Measurements from ENCODE around the gene NEB.
A peak's percentile ranks its signal among the peaks of the same experiment; 100 is the strongest.

The NEB gene

DNA sequence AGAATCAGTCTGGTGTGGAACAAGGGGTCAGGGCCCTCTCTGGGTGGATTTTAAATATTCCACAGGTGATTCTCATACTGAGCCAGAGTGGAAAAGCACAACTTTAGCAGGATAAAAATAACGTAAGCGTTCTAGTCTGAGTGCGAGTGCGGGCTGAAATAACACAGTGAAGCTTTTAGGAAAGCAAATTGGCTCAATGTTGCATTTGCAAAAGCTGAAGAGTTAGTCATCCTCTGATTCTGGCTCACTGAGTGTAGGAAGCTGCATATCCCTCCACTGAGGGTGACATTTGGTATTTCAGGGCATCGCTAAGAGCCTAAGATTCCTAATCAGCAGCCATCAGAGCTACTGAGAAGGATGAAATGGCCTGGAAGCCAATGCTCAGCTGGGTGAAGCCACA is 189.8 kb downstream of the NEB start:
- H3K4me3 ChIP-seq (ENCODE audit: insufficient read depth in 1 of 2, low read depth in 1 of 2, low read length in 2 of 2): peak overlapping the region in 1 of 2 experiments; percentile 65
- no peak overlapping the region for H3K23ac ChIP-seq (ENCODE audit: low read length in 2 of 2)
- no peak overlapping the region for H3K4me2 ChIP-seq (ENCODE audit: low read length, poor library complexity, severe bottlenecking)
- H3K9ac ChIP-seq (ENCODE audit: low read length): peak overlapping the region; percentile 84
- H3K36me3 ChIP-seq (ENCODE audit: control insufficient read depth in 1 of 2, insufficient read depth in 2 of 2, low read depth in 1 of 2, low read length in 2 of 2): no peaks in the 10 kb centered on the region
- H3K4me1 ChIP-seq (ENCODE audit: control insufficient read depth, insufficient read depth, low read depth, low read length): peaks cover 2% of the 10 kb centered on the region
- no peak overlapping the region for H2BK120ac ChIP-seq (ENCODE audit: low read depth, low read length)
- H3K4ac ChIP-seq (ENCODE audit: low read depth in 1 of 2, low read length in 2 of 2): no peak overlapping the region
- no peak overlapping the region for H2BK5ac ChIP-seq (ENCODE audit: low read depth, low read length, poor library complexity, severe bottlenecking)
- H2AK5ac ChIP-seq (ENCODE audit: low read length, severe bottlenecking): no peak overlapping the region
- no peak overlapping the region for H2BK15ac ChIP-seq (ENCODE audit: low read depth, poor library complexity, severe bottlenecking)
- no peak overlapping the region for H2AFZ ChIP-seq (ENCODE audit: low read depth, low read length)
- H2BK12ac ChIP-seq (ENCODE audit: low read length in 2 of 2): no peak overlapping the region
- H3K27me3 ChIP-seq (ENCODE audit: control insufficient read depth in 1 of 2, insufficient read depth in 1 of 2, low read length in 2 of 2): no peaks in the 10 kb centered on the region
- H3K9me3 ChIP-seq (ENCODE audit: control insufficient read depth, low read length): no peaks in the 10 kb centered on the region
- H3K79me1 ChIP-seq (replicated peaks; ENCODE audit: low read length, poor library complexity, severe bottlenecking): no peaks in the 10 kb centered on the region
- no peak overlapping the region for H4K8ac ChIP-seq (ENCODE audit: low read length)
- no peak overlapping the region for H4K91ac ChIP-seq (ENCODE audit: low read length)
- H3K14ac ChIP-seq (ENCODE audit: low read length in 2 of 2): no peak overlapping the region
- no peak overlapping the region for H3K18ac ChIP-seq (ENCODE audit: low read depth in 1 of 2, low read length in 2 of 2)
- WGBS: 97% methylated on average over 5 of the region's 5 CpGs
- DNase-seq: no peak
- no peak overlapping the region for H3K27ac ChIP-seq (ENCODE audit: low read length, poor library complexity, severe bottlenecking)

- no peak overlapping the region for H2BK5ac ChIP-seq (ENCODE audit: low read depth, low read length, poor library complexity, severe bottlenecking)
- H3K4me2 ChIP-seq (ENCODE audit: low read length, poor library complexity, severe bottlenecking): no peak overlapping the region
- no peaks in the 10 kb centered on the region for H3K36me3 ChIP-seq (ENCODE audit: control insufficient read depth in 1 of 2, insufficient read depth in 2 of 2, low read depth in 1 of 2, low read length in 2 of 2)
- peak overlapping the region in 1 of 2 experiments; percentile 65 for H3K4me3 ChIP-seq (ENCODE audit: insufficient read depth in 1 of 2, low read depth in 1 of 2, low read length in 2 of 2)
- peak overlapping the region; percentile 84 for H3K9ac ChIP-seq (ENCODE audit: low read length)
- H2AFZ ChIP-seq (ENCODE audit: low read depth, low read length): no peak overlapping the region
- no peaks in the 10 kb centered on the region for H3K79me1 ChIP-seq (replicated peaks; ENCODE audit: low read length, poor library complexity, severe bottlenecking)
- H3K23ac ChIP-seq (ENCODE audit: low read length in 2 of 2): no peak overlapping the region
- no peak for DNase-seq
- H3K4ac ChIP-seq (ENCODE audit: low read depth in 1 of 2, low read length in 2 of 2): no peak overlapping the region
- H2AK5ac ChIP-seq (ENCODE audit: low read length, severe bottlenecking): no peak overlapping the region
- no peak overlapping the region for H3K27ac ChIP-seq (ENCODE audit: low read length, poor library complexity, severe bottlenecking)
- H4K91ac ChIP-seq (ENCODE audit: low read length): no peak overlapping the region
- H3K4me1 ChIP-seq (ENCODE audit: control insufficient read depth, insufficient read depth, low read depth, low read length): peaks cover 2% of the 10 kb centered on the region
- H3K27me3 ChIP-seq (ENCODE audit: control insufficient read depth in 1 of 2, insufficient read depth in 1 of 2, low read length in 2 of 2): no peaks in the 10 kb centered on the region
- no peak overlapping the region for H2BK120ac ChIP-seq (ENCODE audit: low read depth, low read length)
- H2BK15ac ChIP-seq (ENCODE audit: low read depth, poor library complexity, severe bottlenecking): no peak overlapping the region
- H3K14ac ChIP-seq (ENCODE audit: low read length in 2 of 2): no peak overlapping the region
- WGBS: 97% methylated on average over 3 of the region's 3 CpGs
- no peak overlapping the region for H3K18ac ChIP-seq (ENCODE audit: low read depth in 1 of 2, low read length in 2 of 2)
- no peak overlapping the region for H2BK12ac ChIP-seq (ENCODE audit: low read length in 2 of 2)
- no peak overlapping the region for H4K8ac ChIP-seq (ENCODE audit: low read length)
- H3K9me3 ChIP-seq (ENCODE audit: control insufficient read depth, low read length): no peaks in the 10 kb centered on the region
Observed at GRCh38 chr2:151543876-151544275, 190.4 kb downstream of the NEB start.

- DNase-seq: no peak
- no peak overlapping the region for H2BK120ac ChIP-seq (ENCODE audit: low read depth, low read length)
- no peaks in the 10 kb centered on the region for H3K4me1 ChIP-seq (ENCODE audit: control insufficient read depth, insufficient read depth, low read depth, low read length)
- H2BK15ac ChIP-seq (ENCODE audit: low read depth, poor library complexity, severe bottlenecking): no peak overlapping the region
- H3K79me1 ChIP-seq (replicated peaks; ENCODE audit: low read length, poor library complexity, severe bottlenecking): no peaks in the 10 kb centered on the region
- H3K14ac ChIP-seq (ENCODE audit: low read length in 2 of 2): no peak overlapping the region
- no peak overlapping the region for H2AK5ac ChIP-seq (ENCODE audit: low read length, severe bottlenecking)
- H2BK5ac ChIP-seq (ENCODE audit: low read depth, low read length, poor library complexity, severe bottlenecking): no peak overlapping the region
- no peak overlapping the region for H3K4me3 ChIP-seq (ENCODE audit: insufficient read depth in 1 of 2, low read depth in 1 of 2, low read length in 2 of 2)
- 98% methylated on average over 7 of the region's 7 CpGs for WGBS
- no peaks in the 10 kb centered on the region for H3K9me3 ChIP-seq (ENCODE audit: control insufficient read depth, low read length)
- no peak overlapping the region for H3K4me2 ChIP-seq (ENCODE audit: low read length, poor library complexity, severe bottlenecking)
- no peak overlapping the region for H3K18ac ChIP-seq (ENCODE audit: low read depth in 1 of 2, low read length in 2 of 2)
- H3K23ac ChIP-seq (ENCODE audit: low read length in 2 of 2): no peak overlapping the region
- H4K91ac ChIP-seq (ENCODE audit: low read length): no peak overlapping the region
- no peak overlapping the region for H3K9ac ChIP-seq (ENCODE audit: low read length)
- no peak overlapping the region for H2AFZ ChIP-seq (ENCODE audit: low read depth, low read length)
- no peak overlapping the region for H4K8ac ChIP-seq (ENCODE audit: low read length)
- H3K27me3 ChIP-seq (ENCODE audit: control insufficient read depth in 1 of 2, insufficient read depth in 1 of 2, low read length in 2 of 2): no peaks in the 10 kb centered on the region
- H2BK12ac ChIP-seq (ENCODE audit: low read length in 2 of 2): no peak overlapping the region
- H3K36me3 ChIP-seq (ENCODE audit: control insufficient read depth in 1 of 2, insufficient read depth in 2 of 2, low read depth in 1 of 2, low read length in 2 of 2): no peaks in the 10 kb centered on the region
- no peak overlapping the region for H3K27ac ChIP-seq (ENCODE audit: low read length, poor library complexity, severe bottlenecking)
- H3K4ac ChIP-seq (ENCODE audit: low read depth in 1 of 2, low read length in 2 of 2): no peak overlapping the region
Observed at GRCh38 chr2:151534001-151534400, 200.3 kb downstream of the NEB start.

GRCh38 chr2:151533127-151533526 is 201.1 kb downstream of the NEB start:
- no peak overlapping the region for H2AFZ ChIP-seq (ENCODE audit: low read depth, low read length)
- no peak overlapping the region for H3K23ac ChIP-seq (ENCODE audit: low read length in 2 of 2)
- H3K4ac ChIP-seq (ENCODE audit: low read depth in 1 of 2, low read length in 2 of 2): no peak overlapping the region
- no peak overlapping the region for H2AK5ac ChIP-seq (ENCODE audit: low read length, severe bottlenecking)
- no peak overlapping the region for H3K18ac ChIP-seq (ENCODE audit: low read depth in 1 of 2, low read length in 2 of 2)
- no peaks in the 10 kb centered on the region for H3K36me3 ChIP-seq (ENCODE audit: control insufficient read depth in 1 of 2, insufficient read depth in 2 of 2, low read depth in 1 of 2, low read length in 2 of 2)
- no peaks in the 10 kb centered on the region for H3K27me3 ChIP-seq (ENCODE audit: control insufficient read depth in 1 of 2, insufficient read depth in 1 of 2, low read length in 2 of 2)
- H2BK12ac ChIP-seq (ENCODE audit: low read length in 2 of 2): no peak overlapping the region
- no peaks in the 10 kb centered on the region for H3K4me1 ChIP-seq (ENCODE audit: control insufficient read depth, insufficient read depth, low read depth, low read length)
- no peak overlapping the region for H4K8ac ChIP-seq (ENCODE audit: low read length)
- no peak overlapping the region for H3K9ac ChIP-seq (ENCODE audit: low read length)
- no peak overlapping the region for H3K4me3 ChIP-seq (ENCODE audit: insufficient read depth in 1 of 2, low read depth in 1 of 2, low read length in 2 of 2)
- H2BK120ac ChIP-seq (ENCODE audit: low read depth, low read length): no peak overlapping the region
- 95% methylated on average over 2 of the region's 3 CpGs for WGBS
- no peak for DNase-seq
- no peak overlapping the region for H3K4me2 ChIP-seq (ENCODE audit: low read length, poor library complexity, severe bottlenecking)
- H3K27ac ChIP-seq (ENCODE audit: low read length, poor library complexity, severe bottlenecking): no peak overlapping the region
- no peak overlapping the region for H3K14ac ChIP-seq (ENCODE audit: low read length in 2 of 2)
- no peaks in the 10 kb centered on the region for H3K9me3 ChIP-seq (ENCODE audit: control insufficient read depth, low read length)
- H2BK15ac ChIP-seq (ENCODE audit: low read depth, poor library complexity, severe bottlenecking): no peak overlapping the region
- H4K91ac ChIP-seq (ENCODE audit: low read length): no peak overlapping the region
- H2BK5ac ChIP-seq (ENCODE audit: low read depth, low read length, poor library complexity, severe bottlenecking): no peak overlapping the region
- no peaks in the 10 kb centered on the region for H3K79me1 ChIP-seq (replicated peaks; ENCODE audit: low read length, poor library complexity, severe bottlenecking)

Measured in mesenchymal stem cell (in vitro differentiated cells and primary cell).